A549 (cell line): ENCODE results near the gene TM4SF20.

ENCODE experiments used
- CHD2 ChIP-seq: fragments of 150-350 bp; IDR thresholded peaks from 2 replicates; pipeline ENCODE4 v1.6.1; 2014; ENCODE audit warnings: low read length; ENCODE audit not compliant: partially characterized antibody
- EP300 ChIP-seq, 2 experiments: fragments of >200 bp; sonication (Bioruptor Twin); formaldehyde crosslinking; IDR thresholded peaks; 2 replicates in 1 of 2; 3 replicates in 1 of 2; pipeline ENCODE4 v1.6.1; 2016 to 2017
- FOSL2 ChIP-seq, 2 experiments: fragments of 450-650 bp in 1 of 2; fragments of >200 bp in 1 of 2; sonication (Bioruptor Twin) in 1 of 2; formaldehyde crosslinking; IDR thresholded peaks; 2 replicates each; pipeline versions ENCODE4 v1.5.0 to v1.6.1; 2016 to 2020; ENCODE audit warnings: mild to moderate bottlenecking in 1 of 2, moderate library complexity in 1 of 2
- JUN ChIP-seq, 2 experiments: fragments of >200 bp; sonication (Bioruptor Twin); formaldehyde crosslinking; IDR thresholded peaks; 2 replicates in 1 of 2; 3 replicates in 1 of 2; pipeline ENCODE4 v1.6.1; 2016 to 2017
- JUNB ChIP-seq: fragments of >200 bp; sonication (Bioruptor Twin); formaldehyde crosslinking; IDR thresholded peaks from 2 replicates; pipeline ENCODE4 v1.6.1; 2016
- KDM5A ChIP-seq: fragments of 200-600 bp; sonication (generic); IDR thresholded peaks from 2 replicates; pipeline ENCODE4 v1.6.1; 2016; ENCODE audit warnings: antibody characterized with exemption, mild to moderate bottlenecking
- MAZ ChIP-seq: fragments of 150-350 bp; IDR thresholded peaks from 2 replicates; pipeline ENCODE4 v1.6.1; 2014; ENCODE audit warnings: antibody characterized with exemption, low read depth, low read length, borderline replicate concordance
- POLR2A ChIP-seq: IDR thresholded peaks from 2 replicates; pipeline ENCODE4 v1.6.1; 2012; ENCODE audit warnings: mild to moderate bottlenecking, low read length
- SMC3 ChIP-seq: fragments of >200 bp; sonication (Bioruptor Twin); formaldehyde crosslinking; IDR thresholded peaks from 3 replicates; pipeline ENCODE4 v1.6.1; 2018; ENCODE audit warnings: inconsistent platforms
- SREBF2 ChIP-seq: fragments of 450-650 bp; IDR thresholded peaks from 2 replicates; pipeline ENCODE4 v1.6.1; 2014; ENCODE audit warnings: mild to moderate bottlenecking, moderate library complexity
- TF ChIP-seq, protein P1 (sequence below): fragments of >200 bp; sonication (Bioruptor Twin); formaldehyde crosslinking; IDR thresholded peaks from 3 replicates; pipeline ENCODE4 v1.5.1; 2016
- TF ChIP-seq, protein P2 (sequence below): fragments of >200 bp; sonication (Bioruptor Twin); formaldehyde crosslinking; IDR thresholded peaks from 3 replicates; pipeline ENCODE4 v1.6.1; 2016
- TF ChIP-seq, protein P3 (sequence below): fragments of 150-350 bp; IDR thresholded peaks from 2 replicates; pipeline ENCODE4 v1.6.1; 2014; ENCODE audit warnings: low read depth, mild to moderate bottlenecking, low read length
- TF ChIP-seq, protein P4 (sequence below): IDR thresholded peaks from 2 replicates; pipeline ENCODE4 v1.6.1; 2012

DNA sequence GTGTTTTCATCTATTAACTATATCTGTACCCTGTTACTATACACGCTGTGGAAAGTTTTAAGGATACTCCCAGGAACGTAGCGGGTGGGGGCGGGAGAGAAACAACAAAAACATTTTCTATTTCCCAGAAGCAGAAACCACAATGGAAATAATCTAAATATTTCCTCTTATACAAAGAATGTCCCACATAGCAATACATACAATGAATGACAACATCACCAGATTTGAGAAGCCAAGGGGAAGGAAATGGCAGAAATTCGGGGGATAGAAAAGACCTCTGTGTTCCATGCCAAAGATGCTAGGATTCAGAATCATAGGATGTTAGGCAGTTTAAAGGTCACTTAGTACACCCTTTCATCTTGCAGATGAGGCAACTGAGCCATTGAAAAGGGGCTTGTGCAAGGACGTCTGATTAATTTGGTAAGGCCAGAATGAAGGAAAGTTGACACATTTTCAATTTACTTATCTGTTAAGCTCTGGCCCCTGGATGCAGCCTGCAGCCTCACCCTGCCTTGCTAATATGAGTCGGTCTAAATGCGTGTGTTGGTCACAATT, 49.7 kb upstream of the TM4SF20 start:
- TF ChIP-seq FOSL2 (IDR thresholded peaks at IDR 0.05) (no peak), FOSL2 (CRISPR knock-in tag; IDR thresholded peaks at IDR 0.05) (no peak), EP300 (IDR thresholded peaks at IDR 0.05) (no peak), SMC3 (no peak), KDM5A (no peak), POLR2A (no peak), SREBF2 (no peak), CHD2 (no peak), MAZ (no peak), JUN (IDR thresholded peaks at IDR 0.05) (no peak), JUNB (no peak)
- TF ChIP-seq, protein P1, sequence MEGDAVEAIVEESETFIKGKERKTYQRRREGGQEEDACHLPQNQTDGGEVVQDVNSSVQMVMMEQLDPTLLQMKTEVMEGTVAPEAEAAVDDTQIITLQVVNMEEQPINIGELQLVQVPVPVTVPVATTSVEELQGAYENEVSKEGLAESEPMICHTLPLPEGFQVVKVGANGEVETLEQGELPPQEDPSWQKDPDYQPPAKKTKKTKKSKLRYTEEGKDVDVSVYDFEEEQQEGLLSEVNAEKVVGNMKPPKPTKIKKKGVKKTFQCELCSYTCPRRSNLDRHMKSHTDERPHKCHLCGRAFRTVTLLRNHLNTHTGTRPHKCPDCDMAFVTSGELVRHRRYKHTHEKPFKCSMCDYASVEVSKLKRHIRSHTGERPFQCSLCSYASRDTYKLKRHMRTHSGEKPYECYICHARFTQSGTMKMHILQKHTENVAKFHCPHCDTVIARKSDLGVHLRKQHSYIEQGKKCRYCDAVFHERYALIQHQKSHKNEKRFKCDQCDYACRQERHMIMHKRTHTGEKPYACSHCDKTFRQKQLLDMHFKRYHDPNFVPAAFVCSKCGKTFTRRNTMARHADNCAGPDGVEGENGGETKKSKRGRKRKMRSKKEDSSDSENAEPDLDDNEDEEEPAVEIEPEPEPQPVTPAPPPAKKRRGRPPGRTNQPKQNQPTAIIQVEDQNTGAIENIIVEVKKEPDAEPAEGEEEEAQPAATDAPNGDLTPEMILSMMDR = no peak
- TF ChIP-seq, protein P2, sequence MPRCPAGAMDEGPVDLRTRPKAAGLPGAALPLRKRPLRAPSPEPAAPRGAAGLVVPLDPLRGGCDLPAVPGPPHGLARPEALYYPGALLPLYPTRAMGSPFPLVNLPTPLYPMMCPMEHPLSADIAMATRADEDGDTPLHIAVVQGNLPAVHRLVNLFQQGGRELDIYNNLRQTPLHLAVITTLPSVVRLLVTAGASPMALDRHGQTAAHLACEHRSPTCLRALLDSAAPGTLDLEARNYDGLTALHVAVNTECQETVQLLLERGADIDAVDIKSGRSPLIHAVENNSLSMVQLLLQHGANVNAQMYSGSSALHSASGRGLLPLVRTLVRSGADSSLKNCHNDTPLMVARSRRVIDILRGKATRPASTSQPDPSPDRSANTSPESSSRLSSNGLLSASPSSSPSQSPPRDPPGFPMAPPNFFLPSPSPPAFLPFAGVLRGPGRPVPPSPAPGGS = no peak
- TF ChIP-seq, protein P3, sequence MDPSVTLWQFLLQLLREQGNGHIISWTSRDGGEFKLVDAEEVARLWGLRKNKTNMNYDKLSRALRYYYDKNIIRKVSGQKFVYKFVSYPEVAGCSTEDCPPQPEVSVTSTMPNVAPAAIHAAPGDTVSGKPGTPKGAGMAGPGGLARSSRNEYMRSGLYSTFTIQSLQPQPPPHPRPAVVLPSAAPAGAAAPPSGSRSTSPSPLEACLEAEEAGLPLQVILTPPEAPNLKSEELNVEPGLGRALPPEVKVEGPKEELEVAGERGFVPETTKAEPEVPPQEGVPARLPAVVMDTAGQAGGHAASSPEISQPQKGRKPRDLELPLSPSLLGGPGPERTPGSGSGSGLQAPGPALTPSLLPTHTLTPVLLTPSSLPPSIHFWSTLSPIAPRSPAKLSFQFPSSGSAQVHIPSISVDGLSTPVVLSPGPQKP = no peak
- TF ChIP-seq, protein P4, sequence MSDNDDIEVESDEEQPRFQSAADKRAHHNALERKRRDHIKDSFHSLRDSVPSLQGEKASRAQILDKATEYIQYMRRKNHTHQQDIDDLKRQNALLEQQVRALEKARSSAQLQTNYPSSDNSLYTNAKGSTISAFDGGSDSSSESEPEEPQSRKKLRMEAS = no peak
